GM19240 (cell line): ENCODE results near the gene TRPM3.

ENCODE experiments used
- DNase-seq: peaks from one replicate; pipeline ENCODE4 v3.0.0; 2011; ENCODE audit warnings: low spot score; ENCODE audit not compliant: insufficient read length

Gene TRPM3

GRCh38 chr9:70586476-70586875 is 534.9 kb downstream of the TRPM3 start:
- DNase-seq, result no peak

DNA sequence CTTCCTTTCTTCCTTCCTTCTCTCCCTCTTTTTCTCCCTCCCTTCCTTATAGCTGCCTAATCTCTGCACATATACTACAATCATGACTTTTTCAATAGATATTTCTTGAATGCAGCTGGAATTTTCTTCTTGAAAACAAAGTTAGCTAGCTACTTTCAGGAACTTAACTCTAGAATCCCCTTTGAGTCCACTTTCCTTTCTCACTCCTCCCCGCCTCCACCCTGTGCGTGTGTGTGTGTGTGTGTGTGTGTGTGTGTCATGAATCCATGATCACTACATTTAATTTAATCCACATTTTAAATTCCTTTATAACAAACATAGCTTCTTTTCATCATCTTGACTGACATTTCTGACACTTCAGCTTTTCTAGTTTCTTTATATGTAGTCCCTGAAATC is 539.5 kb downstream of the TRPM3 start:
- no peak for DNase-seq

- DNase-seq, result no peak
These were observed 540.0 kb downstream of the TRPM3 start for GRCh38 chr9:70581214-70581954.

- DNase-seq, result no peak
These were observed 540.7 kb downstream of the TRPM3 start for GRCh38 chr9:70580606-70581195.

DNA sequence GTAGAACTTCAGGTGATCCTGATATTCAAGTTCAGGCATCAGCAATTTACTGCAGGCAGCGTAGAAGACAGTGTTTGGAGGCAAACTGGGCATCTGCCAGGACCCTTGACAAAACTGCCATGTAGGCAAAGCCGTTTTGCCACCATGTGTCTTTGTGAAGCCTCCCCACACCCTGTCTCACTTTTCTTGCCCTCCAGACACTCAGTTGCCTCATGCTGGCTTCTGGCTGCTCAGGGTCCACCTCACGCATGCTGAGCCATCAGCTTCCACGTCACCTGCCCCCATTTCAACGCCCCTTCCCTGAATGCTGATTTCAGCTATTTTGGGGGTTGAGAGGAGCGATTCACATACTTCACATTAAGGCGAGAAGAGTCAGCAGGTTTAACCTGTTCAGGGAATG is 541.7 kb downstream of the TRPM3 start:
- DNase-seq, result no peak

GRCh38 chr9:70578720-70579119 is 542.7 kb downstream of the TRPM3 start:
- DNase-seq, result no peak

DNA sequence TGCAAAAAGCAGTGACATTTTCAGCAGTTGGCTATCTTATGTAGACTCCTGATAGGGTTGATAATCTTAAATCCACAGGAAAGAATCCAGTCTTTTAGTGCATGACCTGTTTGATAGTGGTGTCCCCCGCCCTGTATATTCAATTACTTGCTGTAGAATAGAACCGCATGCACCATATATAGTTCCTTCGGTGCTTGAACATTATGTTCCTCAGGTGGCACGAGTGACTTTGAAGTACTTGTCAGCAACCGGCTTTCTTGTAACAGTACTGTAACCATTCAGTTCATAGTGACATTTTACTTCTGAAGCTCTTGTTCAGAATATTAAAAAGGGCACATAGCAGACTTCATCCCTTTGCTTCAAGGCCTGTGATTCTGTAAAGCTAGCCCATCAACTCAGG is 543.8 kb downstream of the TRPM3 start:
- no peak for DNase-seq

DNA sequence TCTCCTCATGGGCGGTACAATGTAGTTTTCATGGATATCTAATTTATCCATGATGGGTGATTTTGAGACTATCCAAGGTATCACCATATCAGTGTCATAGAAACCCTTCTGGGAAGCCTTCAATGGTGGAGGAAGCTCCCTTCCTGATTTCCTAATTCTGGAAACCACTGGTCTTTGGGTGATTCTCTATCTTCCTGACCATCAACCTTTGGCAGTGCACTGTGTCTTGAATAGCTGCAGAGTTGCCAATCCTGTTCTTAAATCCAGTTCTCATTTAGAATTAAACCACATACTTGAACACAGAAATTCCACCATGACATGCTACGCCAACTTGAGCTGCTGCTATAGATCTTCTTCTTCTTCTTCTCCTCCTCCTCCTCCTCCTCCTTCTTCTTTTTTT is 545.3 kb downstream of the TRPM3 start:
- no peak for DNase-seq

- DNase-seq, result no peak
These were observed 547.1 kb downstream of the TRPM3 start for GRCh38 chr9:70574151-70574837.

DNA sequence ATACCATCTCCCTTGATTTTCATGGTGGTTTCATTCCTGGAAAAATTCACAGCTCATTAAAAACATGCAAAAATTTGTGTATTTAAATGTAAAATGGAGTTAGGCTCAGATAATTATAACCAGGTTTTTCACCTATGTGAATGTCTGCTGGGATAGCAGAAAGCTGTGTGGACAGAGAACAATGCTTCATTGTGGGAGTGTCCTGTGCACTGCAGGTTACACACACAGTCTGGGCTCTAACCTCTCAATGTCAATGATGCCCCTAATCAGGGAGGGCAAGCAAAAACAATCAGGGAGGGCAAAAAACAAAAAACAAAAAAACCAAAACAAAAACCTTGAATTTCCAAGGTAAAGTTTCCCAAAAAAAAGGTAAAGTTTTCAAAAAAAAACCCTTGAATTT is 548.1 kb downstream of the TRPM3 start:
- no peak for DNase-seq

- no peak for DNase-seq
These were observed 550.2 kb downstream of the TRPM3 start for GRCh38 chr9:70571258-70571657.

GRCh38 chr9:70569791-70570190 is 551.6 kb downstream of the TRPM3 start:
- DNase-seq, result no peak

DNA sequence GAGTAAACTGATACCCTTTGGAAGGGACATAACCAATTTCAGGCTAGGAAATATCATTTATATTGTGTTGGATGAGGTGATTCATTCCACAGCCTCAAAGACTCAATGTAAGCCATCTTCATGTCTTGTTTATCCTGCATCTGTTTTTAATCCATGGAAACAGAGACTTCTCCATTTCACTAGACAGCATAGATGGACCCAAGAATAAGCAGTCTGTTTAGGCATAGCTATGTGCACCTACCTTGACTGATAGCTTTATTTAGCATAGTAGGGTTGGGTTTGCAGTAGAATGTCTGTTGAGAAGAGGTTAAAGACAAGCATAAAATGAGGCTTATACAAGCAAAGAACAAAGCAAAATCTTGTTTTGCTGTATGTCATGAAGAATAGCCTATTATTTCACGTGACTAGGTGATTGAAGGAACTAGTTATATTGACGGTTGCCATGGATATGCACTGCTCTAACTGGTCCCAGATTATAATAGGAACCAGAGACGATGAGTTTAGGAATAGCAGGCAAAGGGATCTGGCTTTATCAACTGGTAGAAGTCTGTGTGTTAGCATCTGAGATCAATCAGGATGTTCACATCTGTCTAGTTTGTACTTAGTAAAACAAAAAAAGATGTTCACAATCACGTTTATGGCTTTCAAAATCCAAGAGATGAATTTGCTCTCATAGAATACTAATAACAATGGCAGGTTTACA is 552.2 kb downstream of the TRPM3 start:
- DNase-seq, result no peak

DNA sequence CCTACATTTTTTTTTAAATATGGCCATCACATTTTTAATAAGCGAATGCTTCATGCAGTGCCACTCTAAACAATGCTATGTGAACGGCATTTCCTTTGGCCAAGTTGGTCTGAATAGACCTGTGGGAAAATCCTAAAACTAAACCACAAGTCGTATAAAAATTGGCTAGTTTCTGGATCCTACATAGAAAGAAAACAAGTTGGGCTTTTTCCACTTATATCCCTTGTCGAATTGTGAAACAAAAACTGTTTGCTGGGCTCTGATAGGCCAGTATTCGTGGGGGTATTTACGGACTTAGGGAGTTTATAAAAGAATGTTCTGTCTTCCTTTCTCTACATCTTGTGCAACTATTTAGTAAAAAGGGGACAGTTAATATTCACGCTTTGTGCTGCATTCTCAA is 553.9 kb downstream of the TRPM3 start:
- no peak for DNase-seq

DNA sequence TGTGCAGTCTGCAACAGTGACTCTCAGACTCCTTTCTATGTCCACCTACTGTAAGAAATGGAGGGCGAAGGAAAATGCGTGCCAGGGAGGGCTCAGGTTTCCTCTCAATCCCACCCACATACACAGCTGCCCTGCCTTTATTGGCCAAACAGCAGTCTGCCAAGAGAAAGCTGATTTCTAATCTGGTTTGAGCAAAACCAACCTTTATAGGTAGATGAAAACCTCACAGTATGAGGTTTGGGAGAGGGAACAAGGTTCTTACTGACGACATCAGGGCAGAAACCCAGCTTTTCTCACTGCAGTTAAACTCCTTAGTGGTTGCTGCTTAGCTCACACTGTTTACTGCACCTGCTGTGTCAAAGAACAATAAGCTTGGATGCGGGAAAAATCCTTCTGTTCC is 554.7 kb downstream of the TRPM3 start:
- no peak for DNase-seq

- DNase-seq, result no peak
These were observed 555.4 kb downstream of the TRPM3 start for GRCh38 chr9:70566066-70566465.

DNA sequence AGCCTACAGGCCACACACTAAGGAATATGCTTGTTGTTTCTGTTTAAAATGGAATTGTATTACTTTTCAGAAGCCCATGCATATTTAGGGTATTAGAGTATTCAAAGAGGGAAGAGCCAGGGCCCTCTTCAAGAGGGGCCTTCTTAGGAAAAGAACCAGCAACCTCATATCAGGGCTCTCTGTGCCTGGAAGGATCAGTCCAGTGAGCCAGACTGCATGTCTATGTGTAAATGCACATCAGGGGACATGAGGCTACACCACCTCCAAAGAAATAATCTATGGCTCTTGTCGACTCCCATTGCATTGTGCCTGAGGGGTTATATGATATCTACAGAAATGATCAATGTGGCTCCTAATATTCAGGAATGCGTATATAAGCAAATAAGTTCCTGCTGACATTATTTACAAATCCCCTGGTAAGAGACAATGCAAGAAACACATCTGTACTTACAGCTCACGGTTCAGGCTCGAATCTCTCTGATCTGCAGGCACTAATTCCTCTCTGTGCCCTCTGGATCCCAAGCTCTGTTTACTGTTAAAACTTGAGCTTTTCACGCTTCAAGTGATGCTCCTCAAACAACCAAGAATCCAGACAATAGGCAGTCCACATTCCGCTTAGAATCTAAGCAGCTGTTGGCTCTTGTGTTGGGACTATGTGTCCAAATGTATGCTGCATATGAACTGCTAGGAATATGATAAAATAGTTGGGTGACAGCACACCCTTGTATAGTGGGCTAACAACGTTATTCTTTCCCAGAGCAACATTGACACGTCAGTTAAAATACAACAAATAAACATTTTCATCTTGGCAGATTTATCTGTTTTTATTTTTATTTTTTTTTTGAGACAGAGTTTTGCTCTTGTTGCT is 556.7 kb downstream of the TRPM3 start:
- DNase-seq, result no peak

DNA sequence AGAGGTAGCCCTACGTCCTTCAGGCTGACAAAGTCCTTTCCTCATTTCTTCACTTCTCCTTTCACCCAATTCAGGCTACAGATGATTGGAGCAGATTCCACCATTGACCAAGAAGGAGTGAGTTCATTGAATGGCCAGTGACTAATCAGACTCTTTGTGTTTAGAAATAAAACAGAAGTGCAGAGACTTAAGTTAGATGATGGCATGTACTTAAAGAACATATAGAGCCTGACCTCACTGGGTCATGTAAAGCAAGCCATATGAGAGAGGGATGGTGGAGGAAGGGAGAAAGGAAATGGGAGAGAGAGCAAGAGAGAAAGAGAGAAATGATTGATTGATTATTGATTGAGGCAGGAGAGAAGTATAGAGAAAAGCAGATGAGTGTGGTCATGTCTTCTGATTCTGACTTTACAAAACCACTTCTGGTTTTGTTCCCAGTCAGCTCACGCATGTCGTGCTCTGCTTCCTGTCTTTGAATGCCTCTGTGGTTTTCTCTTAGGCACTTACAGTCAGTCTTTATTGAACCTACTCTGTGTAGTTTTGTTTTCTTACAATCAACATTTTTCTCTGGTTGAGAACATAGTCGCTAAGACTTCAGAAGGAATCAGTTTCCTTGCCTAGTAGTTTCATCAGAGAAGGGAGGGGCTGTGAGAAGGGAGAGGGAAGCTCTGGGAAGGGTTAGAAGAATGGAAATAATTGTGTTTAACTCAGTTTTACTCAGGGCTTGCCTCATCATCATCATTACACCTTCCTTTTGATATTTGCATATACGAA is 557.8 kb downstream of the TRPM3 start:
- peak; percentile 52 for DNase-seq

DNA sequence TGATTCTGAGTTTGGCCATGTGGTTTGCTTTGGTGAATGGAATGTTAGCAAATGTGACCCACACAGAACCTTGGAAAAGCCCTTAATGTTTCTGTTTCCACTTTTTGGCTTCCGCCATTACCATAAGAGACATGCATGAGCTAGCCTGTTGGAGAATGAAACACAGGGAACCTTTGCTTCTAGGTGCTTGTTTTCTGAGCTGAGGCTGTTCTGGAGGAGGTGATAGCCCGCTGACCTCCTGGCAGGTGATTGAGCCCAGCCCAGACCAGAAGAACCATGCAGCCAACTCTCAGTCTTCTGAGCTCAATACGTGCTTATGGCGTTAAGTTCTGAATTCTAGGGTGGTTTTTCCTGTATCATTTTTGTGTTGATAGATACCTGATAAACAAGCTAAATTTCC is 558.4 kb downstream of the TRPM3 start:
- DNase-seq, result no peak

DNA sequence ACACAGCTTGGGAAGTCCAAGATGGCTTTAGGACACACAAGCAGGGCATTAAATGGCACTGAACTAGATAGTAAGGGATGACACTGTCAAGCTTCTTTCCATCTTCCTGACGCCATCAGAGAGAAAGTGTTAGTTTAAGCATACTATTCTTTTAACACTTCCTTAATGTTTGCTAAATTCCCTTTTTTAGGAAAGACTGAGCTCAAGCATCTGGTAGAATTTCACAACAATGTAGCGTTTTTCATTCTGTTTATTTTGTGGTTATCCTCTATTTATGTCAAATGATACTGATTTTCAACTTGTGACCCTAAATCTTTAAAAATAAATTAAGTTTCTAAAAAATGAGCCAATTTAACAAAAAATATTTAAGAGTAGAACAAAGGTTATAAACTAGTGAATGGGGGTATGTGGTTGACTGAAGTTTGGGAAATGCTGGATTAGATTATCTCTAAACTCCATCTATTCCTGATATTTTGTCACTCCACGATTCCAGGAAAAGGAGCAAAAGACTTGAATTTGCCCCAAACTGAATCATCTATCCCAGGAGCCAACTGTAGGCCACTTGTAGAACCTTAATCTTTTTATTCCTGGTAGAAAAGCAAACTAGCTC is 559.5 kb downstream of the TRPM3 start:
- DNase-seq, result no peak
